ENCODE data around the gene C14orf93. TPM values are rescaled to one million over a fixed set of nuclear protein-coding genes. Genes with fewer than 3 reads are reported as not detected.
A peak's percentile ranks its signal among the peaks of the same experiment; 100 is the strongest.

C14orf93 gene
- total and polyA plus RNA-seq, 9 of the 15 experiments (the other 6 are each of a cell fraction or from before 2014, with no cell fraction given), result 2.2 to 22.4 (median 16.1) TPM

- TF ChIP-seq, protein P1, sequence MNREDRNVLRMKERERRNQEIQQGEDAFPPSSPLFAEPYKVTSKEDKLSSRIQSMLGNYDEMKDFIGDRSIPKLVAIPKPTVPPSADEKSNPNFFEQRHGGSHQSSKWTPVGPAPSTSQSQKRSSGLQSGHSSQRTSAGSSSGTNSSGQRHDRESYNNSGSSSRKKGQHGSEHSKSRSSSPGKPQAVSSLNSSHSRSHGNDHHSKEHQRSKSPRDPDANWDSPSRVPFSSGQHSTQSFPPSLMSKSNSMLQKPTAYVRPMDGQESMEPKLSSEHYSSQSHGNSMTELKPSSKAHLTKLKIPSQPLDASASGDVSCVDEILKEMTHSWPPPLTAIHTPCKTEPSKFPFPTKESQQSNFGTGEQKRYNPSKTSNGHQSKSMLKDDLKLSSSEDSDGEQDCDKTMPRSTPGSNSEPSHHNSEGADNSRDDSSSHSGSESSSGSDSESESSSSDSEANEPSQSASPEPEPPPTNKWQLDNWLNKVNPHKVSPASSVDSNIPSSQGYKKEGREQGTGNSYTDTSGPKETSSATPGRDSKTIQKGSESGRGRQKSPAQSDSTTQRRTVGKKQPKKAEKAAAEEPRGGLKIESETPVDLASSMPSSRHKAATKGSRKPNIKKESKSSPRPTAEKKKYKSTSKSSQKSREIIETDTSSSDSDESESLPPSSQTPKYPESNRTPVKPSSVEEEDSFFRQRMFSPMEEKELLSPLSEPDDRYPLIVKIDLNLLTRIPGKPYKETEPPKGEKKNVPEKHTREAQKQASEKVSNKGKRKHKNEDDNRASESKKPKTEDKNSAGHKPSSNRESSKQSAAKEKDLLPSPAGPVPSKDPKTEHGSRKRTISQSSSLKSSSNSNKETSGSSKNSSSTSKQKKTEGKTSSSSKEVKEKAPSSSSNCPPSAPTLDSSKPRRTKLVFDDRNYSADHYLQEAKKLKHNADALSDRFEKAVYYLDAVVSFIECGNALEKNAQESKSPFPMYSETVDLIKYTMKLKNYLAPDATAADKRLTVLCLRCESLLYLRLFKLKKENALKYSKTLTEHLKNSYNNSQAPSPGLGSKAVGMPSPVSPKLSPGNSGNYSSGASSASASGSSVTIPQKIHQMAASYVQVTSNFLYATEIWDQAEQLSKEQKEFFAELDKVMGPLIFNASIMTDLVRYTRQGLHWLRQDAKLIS (CRISPR knock-in tag; IDR thresholded peaks at IDR 0.05), result peak; percentile 61; the same call in 1 of the 2 replicates
- TF ChIP-seq ZFX (CRISPR knock-in tag; IDR thresholded peaks at IDR 0.05) (peak; percentile 63), RREB1 (CRISPR knock-in tag; IDR thresholded peaks at IDR 0.05) (no peak), DACH1 (IDR thresholded peaks at IDR 0.05; ENCODE audit: partially characterized antibody) (no peak), ZNF583 (CRISPR knock-in tag; IDR thresholded peaks at IDR 0.05) (no peak), HOXB6 (CRISPR knock-in tag; IDR thresholded peaks at IDR 0.05; ENCODE audit: borderline replicate concordance) (no peak), NCOA6 (IDR thresholded peaks at IDR 0.05) (0 out of 2 replicates have a peak, but pooled peaks have one; percentile 15), HCFC1 (IDR thresholded peaks at IDR 0.05; ENCODE audit: low read depth, low read length) (no peak), MECOM (CRISPR knock-in tag; IDR thresholded peaks at IDR 0.05) (no peak), CBX2 (IDR thresholded peaks at IDR 0.05; ENCODE audit: insufficient read depth, low read length, poor library complexity, severe bottlenecking) (no peak), ELF2 (CRISPR knock-in tag; IDR thresholded peaks at IDR 0.05) (no peak), PRPF4 (IDR thresholded peaks at IDR 0.05; ENCODE audit: insufficient read depth, low read depth, low read length, poor library complexity, severe bottlenecking) (no peak), ZC3H11A (IDR thresholded peaks at IDR 0.05; ENCODE audit: low read depth, low read length) (no peak), ZNF324 (CRISPR knock-in tag; IDR thresholded peaks at IDR 0.05) (no peak), JUNB (CRISPR knock-in tag; conservative IDR thresholded peaks at IDR 0.05) (no peak), CCNT2 (IDR thresholded peaks at IDR 0.05; ENCODE audit: borderline replicate concordance, extremely low read depth, insufficient read length, low read depth, low read length) (no peak)
- TF ChIP-seq, protein P2, sequence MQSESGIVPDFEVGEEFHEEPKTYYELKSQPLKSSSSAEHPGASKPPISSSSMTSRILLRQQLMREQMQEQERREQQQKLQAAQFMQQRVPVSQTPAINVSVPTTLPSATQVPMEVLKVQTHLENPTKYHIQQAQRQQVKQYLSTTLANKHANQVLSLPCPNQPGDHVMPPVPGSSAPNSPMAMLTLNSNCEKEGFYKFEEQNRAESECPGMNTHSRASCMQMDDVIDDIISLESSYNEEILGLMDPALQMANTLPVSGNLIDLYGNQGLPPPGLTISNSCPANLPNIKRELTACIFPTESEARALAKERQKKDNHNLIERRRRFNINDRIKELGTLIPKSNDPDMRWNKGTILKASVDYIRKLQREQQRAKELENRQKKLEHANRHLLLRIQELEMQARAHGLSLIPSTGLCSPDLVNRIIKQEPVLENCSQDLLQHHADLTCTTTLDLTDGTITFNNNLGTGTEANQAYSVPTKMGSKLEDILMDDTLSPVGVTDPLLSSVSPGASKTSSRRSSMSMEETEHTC (IDR thresholded peaks at IDR 0.05), result peak; percentile 34; the same call in 1 of the 2 replicates
These were observed 48.1 kb upstream of the C14orf93 start (continued) for GRCh38 chr14:23057757-23058653.
